ENCODE results near the gene TSPEAR.

DNA sequence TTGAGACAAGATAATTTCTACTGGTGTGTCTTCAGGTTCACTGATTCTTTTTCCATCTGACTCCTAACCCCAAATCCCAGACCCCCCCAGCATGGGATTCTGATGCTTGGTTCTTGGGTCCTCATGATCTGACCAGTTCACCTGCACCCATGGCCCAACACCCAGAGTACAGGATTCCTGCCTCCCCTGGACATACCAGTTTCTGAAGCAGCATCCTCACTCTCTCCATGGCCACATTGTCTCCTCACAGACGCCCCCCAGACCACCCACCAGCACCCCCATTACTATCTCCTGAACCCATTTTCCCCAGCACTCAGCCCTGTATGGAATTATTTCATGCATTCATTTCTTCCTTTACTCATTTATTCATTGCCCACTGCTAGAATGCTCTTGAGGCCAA lies 54.5 kb downstream of the TSPEAR start:
- TF ChIP-seq, protein P1, sequence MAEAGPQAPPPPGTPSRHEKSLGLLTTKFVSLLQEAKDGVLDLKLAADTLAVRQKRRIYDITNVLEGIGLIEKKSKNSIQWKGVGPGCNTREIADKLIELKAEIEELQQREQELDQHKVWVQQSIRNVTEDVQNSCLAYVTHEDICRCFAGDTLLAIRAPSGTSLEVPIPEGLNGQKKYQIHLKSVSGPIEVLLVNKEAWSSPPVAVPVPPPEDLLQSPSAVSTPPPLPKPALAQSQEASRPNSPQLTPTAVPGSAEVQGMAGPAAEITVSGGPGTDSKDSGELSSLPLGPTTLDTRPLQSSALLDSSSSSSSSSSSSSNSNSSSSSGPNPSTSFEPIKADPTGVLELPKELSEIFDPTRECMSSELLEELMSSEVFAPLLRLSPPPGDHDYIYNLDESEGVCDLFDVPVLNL (CRISPR knock-in tag; IDR thresholded peaks at IDR 0.05; ENCODE audit: borderline replicate concordance, low read depth) = no peak
- TF ChIP-seq NFYB (CRISPR knock-in tag; conservative IDR thresholded peaks at IDR 0.05; ENCODE audit: low read depth) (no peak), SP1 (CRISPR knock-in tag; conservative IDR thresholded peaks at IDR 0.05) (no peak), FOXP1 (CRISPR knock-in tag; IDR thresholded peaks at IDR 0.05; ENCODE audit: borderline replicate concordance) (no peak), FOXJ3 (CRISPR knock-in tag; IDR thresholded peaks at IDR 0.05; ENCODE audit: borderline replicate concordance) (no peak)
- TF ChIP-seq, protein P2, sequence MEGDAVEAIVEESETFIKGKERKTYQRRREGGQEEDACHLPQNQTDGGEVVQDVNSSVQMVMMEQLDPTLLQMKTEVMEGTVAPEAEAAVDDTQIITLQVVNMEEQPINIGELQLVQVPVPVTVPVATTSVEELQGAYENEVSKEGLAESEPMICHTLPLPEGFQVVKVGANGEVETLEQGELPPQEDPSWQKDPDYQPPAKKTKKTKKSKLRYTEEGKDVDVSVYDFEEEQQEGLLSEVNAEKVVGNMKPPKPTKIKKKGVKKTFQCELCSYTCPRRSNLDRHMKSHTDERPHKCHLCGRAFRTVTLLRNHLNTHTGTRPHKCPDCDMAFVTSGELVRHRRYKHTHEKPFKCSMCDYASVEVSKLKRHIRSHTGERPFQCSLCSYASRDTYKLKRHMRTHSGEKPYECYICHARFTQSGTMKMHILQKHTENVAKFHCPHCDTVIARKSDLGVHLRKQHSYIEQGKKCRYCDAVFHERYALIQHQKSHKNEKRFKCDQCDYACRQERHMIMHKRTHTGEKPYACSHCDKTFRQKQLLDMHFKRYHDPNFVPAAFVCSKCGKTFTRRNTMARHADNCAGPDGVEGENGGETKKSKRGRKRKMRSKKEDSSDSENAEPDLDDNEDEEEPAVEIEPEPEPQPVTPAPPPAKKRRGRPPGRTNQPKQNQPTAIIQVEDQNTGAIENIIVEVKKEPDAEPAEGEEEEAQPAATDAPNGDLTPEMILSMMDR (IDR thresholded peaks at IDR 0.05) = no peak
